Measurements from ENCODE around the gene COQ4. TPM values are rescaled to one million over a fixed set of nuclear protein-coding genes. Genes with fewer than 3 reads are reported as not detected.

Gene COQ4
- total RNA-seq, 1 donor from 2014 or later, result 46.6 TPM

DNA sequence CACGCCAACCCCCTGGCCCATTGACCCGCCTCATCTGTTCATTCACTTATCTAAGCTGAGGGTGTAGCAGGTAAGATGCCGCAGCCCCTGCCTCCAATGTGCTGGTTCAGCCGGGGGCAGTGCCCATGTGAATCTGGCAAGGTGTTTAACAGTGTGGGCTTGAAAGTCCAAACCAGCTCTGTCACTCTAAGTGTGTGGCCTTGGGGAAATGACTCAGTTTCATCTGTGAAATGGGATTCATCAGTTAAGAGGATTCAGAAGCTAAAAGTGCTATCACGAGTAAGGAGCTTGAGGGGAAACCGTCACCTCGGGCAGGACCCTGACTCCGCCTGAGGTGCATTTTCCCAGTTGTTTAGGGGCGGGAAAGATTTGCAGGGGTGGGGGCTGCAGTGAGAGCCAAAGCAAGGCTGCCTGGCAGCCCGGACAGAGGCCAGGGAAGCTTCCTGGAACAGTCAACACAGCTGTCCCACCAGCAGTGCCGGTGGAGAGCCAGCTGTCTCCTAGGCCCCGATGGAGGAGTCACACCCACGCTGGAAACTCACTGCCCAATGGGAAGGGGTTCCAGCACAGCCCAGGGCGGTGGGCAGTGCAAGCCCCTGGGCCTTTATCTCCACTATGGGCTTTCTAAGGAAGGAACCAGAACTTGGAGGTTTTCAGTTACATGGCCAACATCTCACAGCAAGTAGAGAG, 38.8 kb downstream of the COQ4 start:
- Mint-ChIP-seq H3K9me3 (ENCODE audit: unreplicated experiment) (no peaks in the 10 kb centered on the region), H3K27me3 (ENCODE audit: unreplicated experiment) (peaks cover 8% of the 10 kb centered on the region), H3K4me3 (ENCODE audit: unreplicated experiment) (no peak overlapping the region), H3K36me3 (ENCODE audit: low read depth, unreplicated experiment) (peaks cover 4% of the 10 kb centered on the region), H3K4me1 (ENCODE audit: unreplicated experiment) (peaks cover 2% of the 10 kb centered on the region), H3K27ac (ENCODE audit: unreplicated experiment) (no peak overlapping the region)
- no peak for DNase-seq (ENCODE audit: low spot score)
- TF ChIP-seq, protein P1, sequence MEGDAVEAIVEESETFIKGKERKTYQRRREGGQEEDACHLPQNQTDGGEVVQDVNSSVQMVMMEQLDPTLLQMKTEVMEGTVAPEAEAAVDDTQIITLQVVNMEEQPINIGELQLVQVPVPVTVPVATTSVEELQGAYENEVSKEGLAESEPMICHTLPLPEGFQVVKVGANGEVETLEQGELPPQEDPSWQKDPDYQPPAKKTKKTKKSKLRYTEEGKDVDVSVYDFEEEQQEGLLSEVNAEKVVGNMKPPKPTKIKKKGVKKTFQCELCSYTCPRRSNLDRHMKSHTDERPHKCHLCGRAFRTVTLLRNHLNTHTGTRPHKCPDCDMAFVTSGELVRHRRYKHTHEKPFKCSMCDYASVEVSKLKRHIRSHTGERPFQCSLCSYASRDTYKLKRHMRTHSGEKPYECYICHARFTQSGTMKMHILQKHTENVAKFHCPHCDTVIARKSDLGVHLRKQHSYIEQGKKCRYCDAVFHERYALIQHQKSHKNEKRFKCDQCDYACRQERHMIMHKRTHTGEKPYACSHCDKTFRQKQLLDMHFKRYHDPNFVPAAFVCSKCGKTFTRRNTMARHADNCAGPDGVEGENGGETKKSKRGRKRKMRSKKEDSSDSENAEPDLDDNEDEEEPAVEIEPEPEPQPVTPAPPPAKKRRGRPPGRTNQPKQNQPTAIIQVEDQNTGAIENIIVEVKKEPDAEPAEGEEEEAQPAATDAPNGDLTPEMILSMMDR (IDR thresholded peaks at IDR 0.05; ENCODE audit: unreplicated experiment), result no peak

DNA sequence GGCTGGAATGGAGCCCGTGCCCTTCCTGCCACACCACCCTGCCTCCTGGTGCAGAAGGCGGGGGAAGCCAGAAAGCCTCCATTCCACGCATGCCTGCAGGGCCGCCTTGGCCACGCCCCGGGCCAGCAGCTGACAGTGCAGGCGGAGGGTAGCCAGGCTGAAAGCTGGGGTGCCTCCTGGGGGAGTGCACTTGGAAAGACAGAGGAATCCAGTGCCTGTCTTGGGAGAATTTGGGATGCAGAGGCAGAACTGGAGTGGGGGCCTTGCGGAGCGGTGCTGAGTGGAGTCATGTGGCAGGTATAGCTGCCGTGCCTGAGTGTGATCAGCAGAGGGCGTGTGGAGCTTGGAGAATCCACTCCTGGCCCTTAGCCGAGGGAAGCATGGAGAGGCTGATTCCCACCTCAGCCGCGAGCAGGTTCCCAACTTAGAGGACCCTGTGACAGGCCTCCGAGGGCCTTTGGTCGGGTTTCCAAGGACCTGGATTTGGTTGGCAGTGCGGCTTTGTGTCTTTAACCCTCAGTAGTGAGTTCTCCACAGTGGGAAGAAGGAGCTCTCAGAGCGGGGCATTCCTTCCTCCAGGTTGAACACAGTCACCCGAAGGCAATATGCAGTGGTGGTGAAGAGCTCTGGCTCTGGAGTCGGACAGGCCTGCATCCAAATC, 39.5 kb downstream of the COQ4 start:
- Mint-ChIP-seq H3K4me3 (ENCODE audit: unreplicated experiment) (no peak overlapping the region), H3K4me1 (ENCODE audit: unreplicated experiment) (peaks cover 2% of the 10 kb centered on the region), H3K27ac (ENCODE audit: unreplicated experiment) (no peak overlapping the region), H3K36me3 (ENCODE audit: low read depth, unreplicated experiment) (peaks cover 4% of the 10 kb centered on the region), H3K27me3 (ENCODE audit: unreplicated experiment) (peaks cover 8% of the 10 kb centered on the region), H3K9me3 (ENCODE audit: unreplicated experiment) (no peaks in the 10 kb centered on the region)
- peak; percentile 81 for DNase-seq (ENCODE audit: low spot score)
- TF ChIP-seq, protein P1 (IDR thresholded peaks at IDR 0.05; ENCODE audit: unreplicated experiment), result peak; percentile 76

DNA sequence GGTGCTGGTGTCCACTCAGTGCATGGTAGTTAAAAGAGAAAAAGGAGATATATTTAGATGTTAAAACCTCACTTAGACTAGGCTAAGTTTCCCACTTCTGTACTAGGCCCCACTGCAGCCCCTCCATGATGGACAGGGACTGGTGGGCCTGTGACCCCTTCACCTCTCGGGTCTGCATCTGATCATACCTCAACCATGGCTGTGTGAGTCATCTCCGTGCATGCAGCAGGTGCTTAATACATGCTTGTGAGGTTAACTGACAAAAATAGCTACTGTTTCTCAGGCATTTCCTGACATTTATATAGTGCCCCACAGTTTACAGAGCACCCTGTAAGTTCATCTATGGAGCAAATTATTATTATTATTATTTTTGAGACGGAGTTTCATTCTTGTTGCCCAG, 40.1 kb downstream of the COQ4 start:
- no peak overlapping the region for H3K4me3 Mint-ChIP-seq (ENCODE audit: unreplicated experiment)
- no peak for DNase-seq (ENCODE audit: low spot score)
- peaks cover 4% of the 10 kb centered on the region for H3K36me3 Mint-ChIP-seq (ENCODE audit: low read depth, unreplicated experiment)
- peaks cover 8% of the 10 kb centered on the region for H3K27me3 Mint-ChIP-seq (ENCODE audit: unreplicated experiment)
- H3K4me1 Mint-ChIP-seq (ENCODE audit: unreplicated experiment), result peaks cover 2% of the 10 kb centered on the region
- no peaks in the 10 kb centered on the region for H3K9me3 Mint-ChIP-seq (ENCODE audit: unreplicated experiment)
- TF ChIP-seq, protein P1 (IDR thresholded peaks at IDR 0.05; ENCODE audit: unreplicated experiment), result no peak
- no peak overlapping the region for H3K27ac Mint-ChIP-seq (ENCODE audit: unreplicated experiment)

DNA sequence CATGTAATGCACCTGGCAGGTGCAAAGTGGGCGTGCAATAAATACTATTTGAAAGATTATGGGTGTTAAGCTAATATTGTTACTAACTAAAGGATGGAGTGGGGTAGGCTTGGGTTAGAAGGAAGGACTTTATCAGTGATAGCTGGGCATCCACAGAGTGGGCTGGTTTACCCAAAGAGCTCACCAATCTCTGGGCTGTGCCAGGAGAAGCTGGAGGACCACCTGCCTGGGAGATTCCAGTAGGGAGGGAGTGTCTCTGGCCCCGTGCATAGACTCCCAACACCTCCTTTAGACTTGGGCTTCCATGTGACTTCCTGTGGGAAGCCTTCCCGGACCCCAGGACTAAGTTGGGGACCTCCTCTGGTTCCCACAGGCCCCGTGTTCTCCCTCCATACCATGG, 42.9 kb downstream of the COQ4 start:
- no peaks in the 10 kb centered on the region for H3K9me3 Mint-ChIP-seq (ENCODE audit: unreplicated experiment)
- TF ChIP-seq, protein P1 (IDR thresholded peaks at IDR 0.05; ENCODE audit: unreplicated experiment), result no peak
- H3K4me1 Mint-ChIP-seq (ENCODE audit: unreplicated experiment), result peaks cover 8% of the 10 kb centered on the region
- H3K36me3 Mint-ChIP-seq (ENCODE audit: low read depth, unreplicated experiment), result peaks cover 4% of the 10 kb centered on the region
- peak overlapping the region; percentile 72 for H3K27ac Mint-ChIP-seq (ENCODE audit: unreplicated experiment)
- DNase-seq (ENCODE audit: low spot score), result no peak
- peaks cover 11% of the 10 kb centered on the region for H3K27me3 Mint-ChIP-seq (ENCODE audit: unreplicated experiment)
- H3K4me3 Mint-ChIP-seq (ENCODE audit: unreplicated experiment), result no peak overlapping the region
